ENCODE measurements around the gene ZNF2.

DNA sequence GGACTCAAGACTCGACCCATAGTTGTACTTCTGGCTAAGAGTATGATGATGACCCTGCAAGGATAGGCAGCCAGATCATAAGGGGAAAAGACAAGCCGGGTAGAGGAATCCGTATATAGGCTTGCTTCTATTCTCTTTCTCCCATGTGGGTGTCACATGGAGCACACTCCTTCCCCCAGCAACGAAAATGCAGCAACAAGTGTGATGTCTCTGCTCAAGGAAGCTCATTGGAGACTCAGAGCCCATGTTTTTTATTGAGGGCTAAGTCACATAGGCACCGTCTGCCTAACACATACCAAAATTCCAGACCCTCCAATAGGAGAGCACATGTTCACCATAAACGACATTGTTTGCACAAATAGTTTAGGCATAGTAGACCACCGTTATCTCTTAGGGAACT is 6.3 kb downstream of the ZNF2 start:
- TF ChIP-seq POLR2A (IDR thresholded peaks at IDR 0.05) (no peak), CTCF (IDR thresholded peaks at IDR 0.05) (no peak), POLR2AphosphoS5 (IDR thresholded peaks at IDR 0.05) (no peak)

All from breast epithelium (tissue), 3 donors.